MM.1S (cell line): ENCODE data around the gene FZR1.

ENCODE experiments used
- DNase-seq: peaks from one replicate; pipeline ENCODE4 v3.0.0-alpha.2; 2015
- H2AFZ ChIP-seq: fragments of 300-600 bp; sonication (generic); 2 replicates; pipeline ENCODE4 v1.6.0; 2016; ENCODE audit warnings: antibody characterized with exemption, low read length
- H3F3A ChIP-seq: fragments of 300-600 bp; sonication (generic); 2 replicates; pipeline ENCODE4 v1.6.1; 2016; ENCODE audit warnings: mild to moderate bottlenecking, antibody characterized with exemption, low read length, moderate library complexity, mixed read lengths; ENCODE audit not compliant: insufficient read depth
- H3K27ac ChIP-seq: fragments of 300-600 bp; sonication (generic); 2 replicates; pipeline ENCODE4 v1.5.1; 2016; ENCODE audit warnings: mild to moderate bottlenecking, low read length
- H3K27me3 ChIP-seq: fragments of 300-600 bp; sonication (generic); replicated peaks from 2 replicates; pipeline ENCODE4 v1.6.0; 2016; ENCODE audit warnings: low read length; ENCODE audit not compliant: insufficient read depth
- H3K36me3 ChIP-seq: fragments of 300-600 bp; sonication (generic); replicated peaks from 2 replicates; pipeline ENCODE4 v1.6.1; 2016; ENCODE audit warnings: mild to moderate bottlenecking, low read length, mixed read lengths; ENCODE audit not compliant: insufficient read depth
- H3K4me1 ChIP-seq: fragments of 300-600 bp; sonication (generic); 2 replicates; pipeline ENCODE4 v1.6.1; 2016; ENCODE audit warnings: low read length, mixed read lengths
- H3K4me2 ChIP-seq: fragments of 300-600 bp; sonication (generic); 2 replicates; pipeline ENCODE4 v1.6.0; 2016; ENCODE audit warnings: low read depth, low read length
- H3K4me3 ChIP-seq: fragments of 300-600 bp; sonication (generic); 2 replicates; pipeline ENCODE4 v1.5.1; 2016; ENCODE audit warnings: low read length, mixed read lengths
- H3K79me2 ChIP-seq: fragments of 300-600 bp; sonication (generic); 2 replicates; pipeline ENCODE4 v1.6.1; 2016; ENCODE audit warnings: mixed run types, low read length, mixed read lengths
- H3K9ac ChIP-seq: fragments of 300-600 bp; sonication (generic); 2 replicates; pipeline ENCODE4 v1.6.1; 2016; ENCODE audit warnings: low read length, mixed read lengths
- H3K9me2 ChIP-seq: fragments of 300-600 bp; sonication (generic); replicated peaks from 2 replicates; pipeline ENCODE4 v1.6.1; 2016; ENCODE audit warnings: mild to moderate bottlenecking, low read length, mixed read lengths; ENCODE audit not compliant: insufficient read depth
- H3K9me3 ChIP-seq: fragments of 300-600 bp; sonication (generic); replicated peaks from 2 replicates; pipeline ENCODE4 v1.6.1; 2016; ENCODE audit warnings: mild to moderate bottlenecking, low read length, mixed read lengths; ENCODE audit not compliant: insufficient read depth
- H4K20me1 ChIP-seq: fragments of 300-600 bp; sonication (generic); 2 replicates; pipeline ENCODE4 v1.6.1; 2016; ENCODE audit warnings: mild to moderate bottlenecking, low read length, moderate library complexity, mixed read lengths; ENCODE audit not compliant: insufficient read depth
- CTCF ChIP-seq: fragments of 300-600 bp; sonication (generic); IDR thresholded peaks from 2 replicates; pipeline ENCODE4 v1.5.1; 2016; ENCODE audit warnings: antibody characterized with exemption, low read length, mixed read lengths
- EZH2 ChIP-seq: fragments of 300-600 bp; sonication (generic); optimal IDR thresholded peaks from 2 replicates; pipeline ENCODE3; 2017; ENCODE audit warnings: low read depth, mild to moderate bottlenecking, antibody characterized with exemption, low read length, mixed read lengths
- EZH2phosphoT487 ChIP-seq: fragments of 300-600 bp; sonication (generic); IDR thresholded peaks from 2 replicates; pipeline ENCODE4 v1.6.1; 2018; ENCODE audit warnings: antibody characterized with exemption, low read length

Gene FZR1

GRCh38 chr19:3526507-3527237 lies 20.6 kb downstream of the FZR1 start:
- Histone ChIP-seq H3K4me1 (no peaks in the 10 kb centered on the region), H3K4me2 (no peak overlapping the region), H3K36me3 (no peaks in the 10 kb centered on the region), H3K9me3 (no peaks in the 10 kb centered on the region), H3K79me2 (peaks cover 18% of the 10 kb centered on the region), H3K4me3 (no peak overlapping the region), H3K27ac (no peak overlapping the region), H3K9me2 (no peaks in the 10 kb centered on the region), H3F3A (no peaks in the 10 kb centered on the region), H3K27me3 (no peaks in the 10 kb centered on the region), H2AFZ (no peak overlapping the region), H3K9ac (no peak overlapping the region), H4K20me1 (no peaks in the 10 kb centered on the region)
- peak; percentile 16; the same call in 1 of the 2 replicates for TF ChIP-seq CTCF
- TF ChIP-seq EZH2phosphoT487: no peak
- DNase-seq: no peak

DNA sequence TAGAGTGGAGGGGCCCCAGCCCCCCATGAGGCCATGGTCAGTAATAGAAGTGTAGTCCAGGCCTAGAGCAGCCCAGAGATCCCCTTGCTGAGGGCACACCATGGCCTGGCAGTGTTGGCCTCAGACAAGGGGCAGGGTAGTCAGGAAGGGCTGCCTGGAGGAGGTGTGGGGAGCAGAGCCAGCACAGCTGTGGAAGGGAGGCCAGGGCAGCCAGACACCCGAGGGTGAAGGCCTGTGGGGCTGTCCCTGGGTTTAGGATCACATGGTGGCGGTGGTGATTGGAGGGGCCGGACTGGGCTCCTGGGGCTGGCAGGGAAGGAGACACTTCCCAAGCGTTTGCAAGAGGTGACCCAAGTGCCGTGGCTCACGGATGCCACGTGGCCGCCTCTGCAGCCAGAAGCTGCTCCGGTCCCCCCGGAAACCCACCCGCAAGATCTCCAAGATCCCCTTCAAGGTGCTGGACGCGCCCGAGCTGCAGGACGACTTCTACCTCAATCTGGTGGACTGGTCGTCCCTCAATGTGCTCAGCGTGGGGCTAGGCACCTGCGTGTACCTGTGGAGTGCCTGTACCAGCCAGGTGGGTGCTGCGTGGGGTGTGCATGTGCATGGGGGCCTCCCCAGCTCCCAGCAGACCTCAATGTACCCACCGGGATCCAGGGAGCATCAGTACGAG lies 21.3 kb downstream of the FZR1 start:
- H3K4me1 ChIP-seq: no peaks in the 10 kb centered on the region
- TF ChIP-seq EZH2 (no peak), CTCF (no peak), EZH2phosphoT487 (no peak)
- no peaks in the 10 kb centered on the region for H3K9me3 ChIP-seq
- H2AFZ ChIP-seq: no peak overlapping the region
- no peak overlapping the region for H3K4me3 ChIP-seq
- no peak for DNase-seq
- no peak overlapping the region for H3K4me2 ChIP-seq
- H3K27me3 ChIP-seq: no peaks in the 10 kb centered on the region
- H3K79me2 ChIP-seq: peaks cover 11% of the 10 kb centered on the region
- H4K20me1 ChIP-seq: no peaks in the 10 kb centered on the region
- no peak overlapping the region for H3K9ac ChIP-seq
- H3K36me3 ChIP-seq: no peaks in the 10 kb centered on the region
- H3K27ac ChIP-seq: no peak overlapping the region
- H3F3A ChIP-seq: no peaks in the 10 kb centered on the region
- H3K9me2 ChIP-seq: no peaks in the 10 kb centered on the region

DNA sequence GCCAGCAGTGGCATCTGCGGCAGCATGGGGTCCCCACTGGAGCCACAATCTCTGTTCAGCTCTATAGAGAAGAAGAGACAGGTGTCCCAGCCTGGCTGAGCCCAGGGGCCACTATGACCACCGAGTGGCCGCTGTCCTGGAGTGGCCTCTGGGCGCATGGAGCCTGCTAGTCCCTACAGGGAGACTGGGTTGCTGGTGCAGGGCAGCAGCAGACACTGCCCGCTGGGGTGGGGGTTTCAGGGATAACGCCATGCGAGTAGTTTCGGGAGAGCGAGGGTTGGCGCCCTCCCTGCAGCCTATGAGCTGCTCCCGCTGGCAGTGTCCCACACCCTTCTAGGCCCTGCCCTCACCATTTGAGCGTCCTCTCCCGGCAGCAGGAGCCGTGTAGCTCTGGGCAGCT lies 22.0 kb downstream of the FZR1 start:
- no peak overlapping the region for H3K4me3 ChIP-seq
- H3K36me3 ChIP-seq: no peaks in the 10 kb centered on the region

More for the DNA sequence above, 22.0 kb downstream of the FZR1 start:
- no peak overlapping the region for H3K27ac ChIP-seq
- no peaks in the 10 kb centered on the region for H3K9me2 ChIP-seq
- no peaks in the 10 kb centered on the region for H3K27me3 ChIP-seq
- H3K4me2 ChIP-seq: no peak overlapping the region
- H3K79me2 ChIP-seq: peaks cover 4% of the 10 kb centered on the region; the same call in 1 of the 2 replicates
- H3K4me1 ChIP-seq: no peaks in the 10 kb centered on the region
- TF ChIP-seq EZH2 (no peak), CTCF (no peak), EZH2phosphoT487 (no peak)
- no peak for DNase-seq
- H2AFZ ChIP-seq: no peak overlapping the region
- no peaks in the 10 kb centered on the region for H3F3A ChIP-seq
- H3K9ac ChIP-seq: no peak overlapping the region
- no peaks in the 10 kb centered on the region for H4K20me1 ChIP-seq
- H3K9me3 ChIP-seq: no peaks in the 10 kb centered on the region
